ENCODE measurements around the gene LRRC36.

DNA sequence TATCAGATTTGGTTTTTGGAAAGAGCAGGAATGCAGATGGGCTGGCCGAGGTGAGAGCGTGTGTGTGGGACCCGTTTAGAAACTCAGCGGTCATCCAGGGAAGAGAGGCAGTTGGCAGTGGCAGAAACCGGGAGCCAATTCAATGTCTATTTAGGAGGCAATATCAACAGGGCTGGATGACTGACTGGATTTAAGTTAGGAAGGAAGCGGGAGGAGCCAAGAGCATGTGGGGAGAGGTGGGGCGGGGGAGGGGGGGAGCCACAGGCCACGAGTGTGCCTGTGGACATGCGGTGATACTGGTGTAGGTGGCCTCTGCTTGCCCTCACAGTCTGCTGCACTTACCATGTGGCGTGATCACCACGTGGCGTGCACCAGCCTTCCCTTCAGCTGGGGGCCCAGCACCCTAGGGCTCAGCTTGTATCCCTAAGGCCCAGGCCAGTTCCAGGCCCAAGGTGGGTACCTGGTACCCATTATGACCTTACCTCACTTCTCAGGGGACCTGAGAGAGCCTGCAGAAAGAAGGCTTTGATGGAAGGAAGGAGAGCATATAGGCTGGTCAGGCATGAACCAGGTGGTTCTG, 77.5 kb downstream of the LRRC36 start:
- TF ChIP-seq, protein P1, sequence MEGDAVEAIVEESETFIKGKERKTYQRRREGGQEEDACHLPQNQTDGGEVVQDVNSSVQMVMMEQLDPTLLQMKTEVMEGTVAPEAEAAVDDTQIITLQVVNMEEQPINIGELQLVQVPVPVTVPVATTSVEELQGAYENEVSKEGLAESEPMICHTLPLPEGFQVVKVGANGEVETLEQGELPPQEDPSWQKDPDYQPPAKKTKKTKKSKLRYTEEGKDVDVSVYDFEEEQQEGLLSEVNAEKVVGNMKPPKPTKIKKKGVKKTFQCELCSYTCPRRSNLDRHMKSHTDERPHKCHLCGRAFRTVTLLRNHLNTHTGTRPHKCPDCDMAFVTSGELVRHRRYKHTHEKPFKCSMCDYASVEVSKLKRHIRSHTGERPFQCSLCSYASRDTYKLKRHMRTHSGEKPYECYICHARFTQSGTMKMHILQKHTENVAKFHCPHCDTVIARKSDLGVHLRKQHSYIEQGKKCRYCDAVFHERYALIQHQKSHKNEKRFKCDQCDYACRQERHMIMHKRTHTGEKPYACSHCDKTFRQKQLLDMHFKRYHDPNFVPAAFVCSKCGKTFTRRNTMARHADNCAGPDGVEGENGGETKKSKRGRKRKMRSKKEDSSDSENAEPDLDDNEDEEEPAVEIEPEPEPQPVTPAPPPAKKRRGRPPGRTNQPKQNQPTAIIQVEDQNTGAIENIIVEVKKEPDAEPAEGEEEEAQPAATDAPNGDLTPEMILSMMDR (conservative IDR thresholded peaks at IDR 0.05; ENCODE audit: low read depth in 2 of 2), result no peak
- TF ChIP-seq POLR2AphosphoS5 (IDR thresholded peaks at IDR 0.05; ENCODE audit: low read depth) (no peak), EZH2 (IDR thresholded peaks at IDR 0.05; ENCODE audit: low read depth, unreplicated experiment) (no peak), CREB1 (CRISPR knock-in tag; IDR thresholded peaks at IDR 0.05; ENCODE audit: low read depth) (no peak), EZH2phosphoT487 (IDR thresholded peaks at IDR 0.05; ENCODE audit: unreplicated experiment) (no peak), ZNF114 (CRISPR knock-in tag; IDR thresholded peaks at IDR 0.05) (no peak), JUNB (IDR thresholded peaks at IDR 0.05; ENCODE audit: unreplicated experiment) (no peak), ZNF331 (CRISPR knock-in tag; IDR thresholded peaks at IDR 0.05; ENCODE audit: low read depth) (no peak), NANOG (IDR thresholded peaks at IDR 0.05; ENCODE audit: borderline replicate concordance) (no peak)
- TF ChIP-seq, protein P2, sequence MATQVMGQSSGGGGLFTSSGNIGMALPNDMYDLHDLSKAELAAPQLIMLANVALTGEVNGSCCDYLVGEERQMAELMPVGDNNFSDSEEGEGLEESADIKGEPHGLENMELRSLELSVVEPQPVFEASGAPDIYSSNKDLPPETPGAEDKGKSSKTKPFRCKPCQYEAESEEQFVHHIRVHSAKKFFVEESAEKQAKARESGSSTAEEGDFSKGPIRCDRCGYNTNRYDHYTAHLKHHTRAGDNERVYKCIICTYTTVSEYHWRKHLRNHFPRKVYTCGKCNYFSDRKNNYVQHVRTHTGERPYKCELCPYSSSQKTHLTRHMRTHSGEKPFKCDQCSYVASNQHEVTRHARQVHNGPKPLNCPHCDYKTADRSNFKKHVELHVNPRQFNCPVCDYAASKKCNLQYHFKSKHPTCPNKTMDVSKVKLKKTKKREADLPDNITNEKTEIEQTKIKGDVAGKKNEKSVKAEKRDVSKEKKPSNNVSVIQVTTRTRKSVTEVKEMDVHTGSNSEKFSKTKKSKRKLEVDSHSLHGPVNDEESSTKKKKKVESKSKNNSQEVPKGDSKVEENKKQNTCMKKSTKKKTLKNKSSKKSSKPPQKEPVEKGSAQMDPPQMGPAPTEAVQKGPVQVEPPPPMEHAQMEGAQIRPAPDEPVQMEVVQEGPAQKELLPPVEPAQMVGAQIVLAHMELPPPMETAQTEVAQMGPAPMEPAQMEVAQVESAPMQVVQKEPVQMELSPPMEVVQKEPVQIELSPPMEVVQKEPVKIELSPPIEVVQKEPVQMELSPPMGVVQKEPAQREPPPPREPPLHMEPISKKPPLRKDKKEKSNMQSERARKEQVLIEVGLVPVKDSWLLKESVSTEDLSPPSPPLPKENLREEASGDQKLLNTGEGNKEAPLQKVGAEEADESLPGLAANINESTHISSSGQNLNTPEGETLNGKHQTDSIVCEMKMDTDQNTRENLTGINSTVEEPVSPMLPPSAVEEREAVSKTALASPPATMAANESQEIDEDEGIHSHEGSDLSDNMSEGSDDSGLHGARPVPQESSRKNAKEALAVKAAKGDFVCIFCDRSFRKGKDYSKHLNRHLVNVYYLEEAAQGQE (IDR thresholded peaks at IDR 0.05; ENCODE audit: unreplicated experiment), result no peak
- TF ChIP-seq, protein P3, sequence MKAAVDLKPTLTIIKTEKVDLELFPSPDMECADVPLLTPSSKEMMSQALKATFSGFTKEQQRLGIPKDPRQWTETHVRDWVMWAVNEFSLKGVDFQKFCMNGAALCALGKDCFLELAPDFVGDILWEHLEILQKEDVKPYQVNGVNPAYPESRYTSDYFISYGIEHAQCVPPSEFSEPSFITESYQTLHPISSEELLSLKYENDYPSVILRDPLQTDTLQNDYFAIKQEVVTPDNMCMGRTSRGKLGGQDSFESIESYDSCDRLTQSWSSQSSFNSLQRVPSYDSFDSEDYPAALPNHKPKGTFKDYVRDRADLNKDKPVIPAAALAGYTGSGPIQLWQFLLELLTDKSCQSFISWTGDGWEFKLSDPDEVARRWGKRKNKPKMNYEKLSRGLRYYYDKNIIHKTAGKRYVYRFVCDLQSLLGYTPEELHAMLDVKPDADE (IDR thresholded peaks at IDR 0.05), result no peak
